Nephron progenitor cell (in vitro differentiated cells): ENCODE measurements around the gene ILDR2.

ENCODE experiments used
- DNase-seq: peaks from one replicate; pipeline ENCODE4 v3.0.0; 2021
- H3K27ac Mint-ChIP-seq: 2 replicates; pipeline ENCODE4 v1.8.0; 2021; ENCODE audit warnings: mild to moderate bottlenecking, moderate library complexity, mixed read lengths
- H3K27me3 Mint-ChIP-seq: 2 replicates; pipeline ENCODE4 v1.8.0; 2021; ENCODE audit warnings: mild to moderate bottlenecking, low read depth, mixed read lengths; ENCODE audit not compliant: poor library complexity
- H3K36me3 Mint-ChIP-seq: 2 replicates; pipeline ENCODE4 v1.8.0; 2021; ENCODE audit warnings: low read depth, mixed read lengths
- H3K4me1 Mint-ChIP-seq: 2 replicates; pipeline ENCODE4 v1.8.0; 2021; ENCODE audit warnings: mixed read lengths
- H3K4me3 Mint-ChIP-seq: 2 replicates; pipeline ENCODE4 v1.8.0; 2021; ENCODE audit warnings: mild to moderate bottlenecking, moderate library complexity, mixed read lengths
- H3K9me3 Mint-ChIP-seq: 2 replicates; pipeline ENCODE4 v1.8.0; 2021; ENCODE audit warnings: mild to moderate bottlenecking, moderate library complexity, mixed read lengths
- TF ChIP-seq, protein P1 (sequence below): fragments of 200-600 bp; sonication (generic); IDR thresholded peaks from 2 replicates; pipeline ENCODE4 v1.5.0; 2021; ENCODE audit warnings: antibody characterized with exemption

ILDR2 gene

DNA sequence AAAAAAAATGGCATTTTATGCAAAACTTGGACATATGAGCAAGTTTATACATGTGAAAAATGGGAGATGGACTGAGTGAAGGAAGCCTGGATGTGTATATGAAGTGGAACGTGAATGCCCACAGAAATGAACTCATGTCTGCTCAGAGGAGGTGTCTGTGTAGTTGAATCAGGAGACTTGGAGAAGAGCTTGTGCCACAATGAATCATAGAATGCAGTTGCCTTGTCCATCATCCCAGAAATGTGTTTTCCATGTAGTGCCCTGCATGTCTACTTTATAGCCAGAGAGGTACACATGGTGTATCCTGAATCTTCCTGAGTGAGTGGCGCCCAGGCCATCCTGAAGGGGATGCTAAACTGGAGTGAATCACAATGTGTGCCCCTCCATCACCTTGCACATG is 2.6 kb upstream of the ILDR2 start:
- Mint-ChIP-seq H3K9me3 (no peaks in the 10 kb centered on the region), H3K27me3 (peaks cover 64% of the 10 kb centered on the region), H3K4me1 (peaks cover 18% of the 10 kb centered on the region), H3K4me3 (no peak overlapping the region), H3K27ac (no peak overlapping the region), H3K36me3 (no peaks in the 10 kb centered on the region)
- DNase-seq: no peak
- TF ChIP-seq, protein P1, sequence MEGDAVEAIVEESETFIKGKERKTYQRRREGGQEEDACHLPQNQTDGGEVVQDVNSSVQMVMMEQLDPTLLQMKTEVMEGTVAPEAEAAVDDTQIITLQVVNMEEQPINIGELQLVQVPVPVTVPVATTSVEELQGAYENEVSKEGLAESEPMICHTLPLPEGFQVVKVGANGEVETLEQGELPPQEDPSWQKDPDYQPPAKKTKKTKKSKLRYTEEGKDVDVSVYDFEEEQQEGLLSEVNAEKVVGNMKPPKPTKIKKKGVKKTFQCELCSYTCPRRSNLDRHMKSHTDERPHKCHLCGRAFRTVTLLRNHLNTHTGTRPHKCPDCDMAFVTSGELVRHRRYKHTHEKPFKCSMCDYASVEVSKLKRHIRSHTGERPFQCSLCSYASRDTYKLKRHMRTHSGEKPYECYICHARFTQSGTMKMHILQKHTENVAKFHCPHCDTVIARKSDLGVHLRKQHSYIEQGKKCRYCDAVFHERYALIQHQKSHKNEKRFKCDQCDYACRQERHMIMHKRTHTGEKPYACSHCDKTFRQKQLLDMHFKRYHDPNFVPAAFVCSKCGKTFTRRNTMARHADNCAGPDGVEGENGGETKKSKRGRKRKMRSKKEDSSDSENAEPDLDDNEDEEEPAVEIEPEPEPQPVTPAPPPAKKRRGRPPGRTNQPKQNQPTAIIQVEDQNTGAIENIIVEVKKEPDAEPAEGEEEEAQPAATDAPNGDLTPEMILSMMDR: no peak

DNA sequence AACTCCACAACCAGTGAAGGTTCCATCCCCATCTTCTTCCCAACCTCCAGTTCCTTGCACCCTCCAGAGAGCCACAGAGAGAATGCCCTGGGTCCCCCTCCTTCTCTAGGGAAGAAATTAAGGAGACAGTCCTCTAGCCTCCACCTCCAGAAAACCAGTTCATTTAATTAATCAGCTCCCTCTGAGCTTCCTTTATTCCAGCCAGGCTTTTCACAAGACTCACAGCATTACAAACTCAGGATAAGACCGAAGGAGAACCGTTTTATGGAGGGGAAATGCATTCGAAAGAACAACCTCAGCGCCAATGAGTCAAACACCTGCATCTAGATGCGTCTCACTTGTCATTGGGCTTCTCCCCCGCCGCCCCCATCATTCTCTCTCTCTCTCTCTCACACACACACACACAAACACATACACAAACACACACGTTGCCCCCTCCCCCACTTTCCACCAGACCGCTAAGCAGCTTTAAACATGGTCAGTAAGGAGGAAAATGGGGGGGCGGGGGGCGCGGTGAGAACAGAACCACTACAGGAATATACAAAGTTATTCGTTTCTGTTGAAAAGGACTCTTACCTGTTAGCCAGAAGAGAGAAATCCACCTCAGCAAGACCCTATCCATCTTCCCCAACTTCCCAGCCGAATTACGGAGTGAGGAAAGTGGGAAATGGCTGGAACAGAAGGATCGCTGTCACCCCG is 544 bp downstream of the ILDR2 start:
- H3K4me1 Mint-ChIP-seq: peaks cover 33% of the 10 kb centered on the region
- H3K36me3 Mint-ChIP-seq: no peaks in the 10 kb centered on the region
- peaks cover 77% of the 10 kb centered on the region for H3K27me3 Mint-ChIP-seq
- no peak overlapping the region for H3K27ac Mint-ChIP-seq
- peak overlapping the region; percentile 89 for H3K4me3 Mint-ChIP-seq
- no peaks in the 10 kb centered on the region for H3K9me3 Mint-ChIP-seq
- TF ChIP-seq, protein P1: no peak
- peak; percentile 18 for DNase-seq

DNA sequence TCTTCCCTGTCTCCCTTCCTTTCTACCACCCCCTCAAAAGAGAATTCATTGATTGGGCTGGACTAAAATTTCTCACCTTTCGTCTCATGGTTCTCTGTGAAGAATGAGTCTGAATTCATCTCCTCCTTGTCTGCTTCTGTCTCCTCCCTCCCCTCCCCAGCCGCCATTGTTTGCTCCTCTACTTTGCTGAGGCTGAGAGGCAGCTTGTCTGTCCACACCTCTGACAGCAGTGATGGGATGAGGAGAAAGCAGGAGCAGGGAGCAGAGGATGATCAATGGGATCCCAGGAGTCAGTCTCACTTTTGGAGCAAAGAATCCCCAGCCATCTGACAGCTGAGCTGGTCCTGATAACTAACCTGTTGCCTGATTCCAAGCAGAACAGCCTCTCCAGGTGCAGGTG is 2.5 kb downstream of the ILDR2 start:
- no peak for DNase-seq
- TF ChIP-seq, protein P1: no peak
- H3K27me3 Mint-ChIP-seq: peaks cover 61% of the 10 kb centered on the region
- no peak overlapping the region for H3K27ac Mint-ChIP-seq
- H3K36me3 Mint-ChIP-seq: no peaks in the 10 kb centered on the region
- H3K4me1 Mint-ChIP-seq: peaks cover 33% of the 10 kb centered on the region
- no peaks in the 10 kb centered on the region for H3K9me3 Mint-ChIP-seq
- no peak overlapping the region for H3K4me3 Mint-ChIP-seq

DNA sequence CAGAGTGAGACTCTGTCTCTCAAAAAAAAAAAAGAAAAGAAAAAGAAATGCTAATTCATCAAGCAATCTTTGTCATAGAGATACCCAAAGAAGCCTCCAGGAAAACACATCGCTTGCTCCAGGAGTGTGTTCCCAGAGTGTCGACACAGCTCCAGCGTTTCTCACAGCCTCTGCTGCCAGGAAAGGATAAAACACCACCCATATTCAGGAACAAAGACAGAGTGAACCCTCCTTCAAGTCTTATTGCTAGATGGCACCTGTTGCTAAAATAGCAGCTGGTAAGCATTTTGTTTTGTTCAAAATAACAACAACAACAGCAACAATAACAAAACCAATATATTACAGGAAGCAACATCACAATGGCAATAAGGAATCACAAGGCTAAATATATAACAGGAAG is 3.1 kb downstream of the ILDR2 start:
- Mint-ChIP-seq H3K4me3 (no peak overlapping the region), H3K27ac (no peak overlapping the region)

DNA sequence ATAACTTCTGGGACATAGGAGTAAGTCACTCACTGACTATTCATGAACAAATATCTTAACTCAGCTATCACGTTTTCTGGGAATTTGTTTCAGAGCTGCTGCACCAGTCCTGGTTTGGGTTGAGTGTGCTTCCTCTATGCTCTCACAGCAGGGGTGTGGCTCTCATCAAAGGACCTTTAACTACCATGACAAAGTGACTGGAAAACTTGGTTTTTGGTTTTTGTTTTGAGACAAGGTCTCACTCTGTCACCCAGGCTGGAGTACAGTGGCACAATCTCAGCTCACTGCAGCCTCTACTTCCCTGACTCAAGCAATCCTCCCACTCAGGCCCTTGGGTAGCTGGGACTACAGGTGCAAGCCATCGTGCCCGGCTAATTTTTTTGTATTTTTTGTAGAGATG is 4.1 kb downstream of the ILDR2 start:
- Mint-ChIP-seq H3K27ac (no peak overlapping the region), H3K4me3 (no peak overlapping the region), H3K9me3 (no peaks in the 10 kb centered on the region), H3K4me1 (peaks cover 30% of the 10 kb centered on the region), H3K27me3 (peaks cover 49% of the 10 kb centered on the region), H3K36me3 (no peaks in the 10 kb centered on the region)
- DNase-seq: no peak
- TF ChIP-seq, protein P1: no peak

More for the DNA sequence above, 3.1 kb downstream of the ILDR2 start:
- peaks cover 55% of the 10 kb centered on the region for H3K27me3 Mint-ChIP-seq
- no peaks in the 10 kb centered on the region for H3K9me3 Mint-ChIP-seq
- no peaks in the 10 kb centered on the region for H3K36me3 Mint-ChIP-seq
- H3K4me1 Mint-ChIP-seq: peaks cover 33% of the 10 kb centered on the region
- TF ChIP-seq, protein P1: no peak
- no peak for DNase-seq

DNA sequence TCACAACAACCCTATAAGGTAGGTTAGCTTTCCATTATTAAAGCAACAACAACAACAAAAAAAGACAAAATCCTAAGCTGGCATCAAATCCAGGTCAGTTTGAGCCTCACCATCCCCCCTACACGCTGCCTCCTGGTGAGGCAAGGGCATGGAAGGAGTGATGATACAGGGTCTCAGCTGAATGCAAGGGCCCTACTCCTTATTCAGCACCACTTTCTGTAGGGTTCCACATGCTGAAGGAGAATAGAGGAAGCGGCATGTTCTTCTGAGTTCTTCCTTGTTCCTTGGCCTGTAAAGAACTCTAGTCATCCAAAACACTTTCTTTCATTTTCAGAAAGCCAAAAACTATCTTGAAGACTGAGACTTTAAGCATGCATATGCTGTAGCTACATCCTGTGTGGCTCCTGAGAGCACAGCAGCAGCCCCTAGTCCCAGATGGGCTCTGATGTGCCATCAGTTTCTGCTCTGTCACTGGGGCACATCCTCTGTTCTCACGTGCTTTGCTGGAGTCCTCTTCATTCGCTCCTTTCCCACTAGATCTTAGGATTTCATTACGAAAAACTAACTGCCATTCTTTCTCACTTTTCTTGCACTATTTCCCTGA is 6.2 kb downstream of the ILDR2 start:
- no peak for DNase-seq
- H3K27me3 Mint-ChIP-seq: peaks cover 32% of the 10 kb centered on the region
- no peak overlapping the region for H3K27ac Mint-ChIP-seq
- peaks cover 14% of the 10 kb centered on the region for H3K4me1 Mint-ChIP-seq
- TF ChIP-seq, protein P1: no peak
- no peak overlapping the region for H3K4me3 Mint-ChIP-seq
- H3K36me3 Mint-ChIP-seq: no peaks in the 10 kb centered on the region
- H3K9me3 Mint-ChIP-seq: no peaks in the 10 kb centered on the region
